MCF 10A (cell line): Measurements from ENCODE around the gene OR52I1. TPM values are rescaled to one million over a fixed set of nuclear protein-coding genes. Genes with fewer than 3 reads are reported as not detected.

ENCODE experiments used
- BruUV-seq: library from RNA; stranded (reverse); fragments of 400-500 nt; replicated peaks from 2 replicates; lab custom pipeline; 2021; lab: Mats Ljungman, UMichigan
- CTCF ChIA-PET: fragments of 300-600 bp; sonication (Branson Sonifier 250); formaldehyde crosslinking; extraction: SDS; loops from one replicate; lab custom pipeline; 2021; ENCODE audit warnings: antibody characterized with exemption, inconsistent platforms; lab: Yijun Ruan, JAX
- POLR2A ChIA-PET: fragments of 300-600, 350-650 bp; sonication (Branson Sonifier 250); formaldehyde crosslinking; extraction: SDS; loops from one replicate; lab custom pipeline; 2020; ENCODE audit warnings: antibody characterized with exemption, inconsistent platforms; lab: Yijun Ruan, JAX
- DNase-seq: peaks from one replicate; pipeline ENCODE4 v3.0.0-alpha.2; 2018; ENCODE audit not compliant: unreplicated experiment
- H3K27ac Mint-ChIP-seq: one replicate; pipeline ENCODE4 v1.8.0; 2022; ENCODE audit warnings: mild to moderate bottlenecking, low read depth, mixed read lengths; ENCODE audit not compliant: unreplicated experiment
- H3K27me3 Mint-ChIP-seq: one replicate; pipeline ENCODE4 v1.8.0; 2022; ENCODE audit warnings: mixed read lengths; ENCODE audit not compliant: insufficient read depth, unreplicated experiment
- H3K36me3 Mint-ChIP-seq: one replicate; pipeline ENCODE4 v1.8.0; 2022; ENCODE audit warnings: mild to moderate bottlenecking, moderate library complexity, mixed read lengths; ENCODE audit not compliant: insufficient read depth, unreplicated experiment
- H3K4me1 Mint-ChIP-seq: one replicate; pipeline ENCODE4 v1.8.0; 2022; ENCODE audit warnings: mixed read lengths; ENCODE audit not compliant: insufficient read depth, unreplicated experiment
- H3K4me3 Mint-ChIP-seq: one replicate; pipeline ENCODE4 v1.8.0; 2022; ENCODE audit warnings: mild to moderate bottlenecking, moderate library complexity, mixed read lengths; ENCODE audit not compliant: unreplicated experiment
- H3K9me3 Mint-ChIP-seq: one replicate; pipeline ENCODE4 v1.8.0; 2022; ENCODE audit warnings: mixed read lengths; ENCODE audit not compliant: unreplicated experiment
- CTCF ChIP-seq: fragments of 200-600 bp; IDR thresholded peaks from one replicate; pipeline ENCODE4 v1.8.0; 2022; ENCODE audit warnings: antibody characterized with exemption, mild to moderate bottlenecking; ENCODE audit not compliant: unreplicated experiment
- intact Hi-C: fragments of 100-400 bp; cut with micrococcal nuclease; formaldehyde crosslinking; loops from 2 replicates; pipeline ENCODE4 v1.14.1; 2022
- total RNA-seq: library from RNA; stranded (reverse); gene quantifications from 2 replicates; pipeline ENCODE4 v1.2.3, GENCODE V29; 2022

OR52I1 gene
- total RNA-seq, 1 experiment from 2014 or later, result not detected

DNA sequence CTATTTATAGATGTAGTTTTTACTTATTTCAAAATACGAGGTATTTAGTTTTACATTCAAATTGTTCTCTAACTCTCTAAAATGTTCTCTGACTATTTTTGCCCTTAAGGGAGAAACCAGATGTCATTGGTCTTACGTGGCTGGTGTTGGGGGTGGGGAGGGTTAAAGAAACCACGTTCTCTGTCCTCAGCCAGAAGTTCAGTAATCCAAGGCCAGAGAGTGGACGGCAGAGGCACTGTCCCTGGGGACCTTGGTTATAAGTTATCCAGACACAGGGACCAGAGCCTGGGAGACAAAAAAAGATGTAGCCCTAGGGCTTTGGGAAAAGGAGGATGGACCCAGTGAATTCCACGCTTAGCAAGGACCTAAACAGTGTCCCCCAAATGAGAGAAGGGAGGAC lies 49.2 kb downstream of the OR52I1 start:
- no TSS peak for BruUV-seq
- no peak for TF ChIP-seq CTCF
- no peaks in the 10 kb centered on the region for H3K4me1 Mint-ChIP-seq
- intact Hi-C loops, result no loop called here
- H3K27ac Mint-ChIP-seq, result no peak overlapping the region
- H3K9me3 Mint-ChIP-seq, result no peaks in the 10 kb centered on the region
- ChIA-PET CTCF (interaction anchor here (1.4 kb wide), 1 partner anchor 16 kb away, joined by 3 read pairs; no protein-coding TSS in a partner anchor), POLR2A (no interaction called here)
- H3K27me3 Mint-ChIP-seq, result peaks cover 13% of the 10 kb centered on the region
- no peak overlapping the region for H3K4me3 Mint-ChIP-seq
- no peak for DNase-seq
- H3K36me3 Mint-ChIP-seq, result no peaks in the 10 kb centered on the region

DNA sequence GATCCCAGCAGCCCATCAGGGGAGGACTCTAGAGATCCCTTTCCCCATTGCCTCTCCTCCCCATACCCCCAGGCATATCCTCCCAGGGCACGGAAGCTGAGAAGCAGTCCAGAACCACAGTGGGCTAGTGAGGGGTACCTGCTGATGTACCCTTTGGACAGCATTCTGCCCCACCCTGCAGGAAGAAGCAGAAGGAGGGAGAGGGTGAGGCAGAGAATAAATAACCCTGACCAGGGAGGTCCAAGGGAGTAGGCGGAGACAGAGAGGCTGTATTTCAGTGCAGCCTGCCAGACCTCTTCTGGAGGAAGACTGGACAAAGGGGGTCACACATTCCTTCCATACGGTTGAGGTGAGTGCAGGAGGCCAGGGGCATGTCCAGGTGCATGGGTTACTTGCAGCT lies 49.8 kb downstream of the OR52I1 start, which contains the start of gene OR51E1:
Gene OR51E1 (plus strand): TSS at position 301 of the 400 bp plus-strand sequence. CDS start 8,545 bp downstream, outside the sequence.
- ChIA-PET CTCF (no interaction called here), POLR2A (no interaction called here)
- Mint-ChIP-seq H3K4me1 (no peaks in the 10 kb centered on the region), H3K4me3 (no peak within 1 kb of the TSS), H3K27ac (peak within 1 kb of the TSS; percentile 17), H3K36me3 (no peaks in the 10 kb centered on the region), H3K27me3 (peaks cover 14% of the 10 kb centered on the region), H3K9me3 (no peaks in the 10 kb centered on the region)
- BruUV-seq, result no TSS peak
- no peak for DNase-seq
- intact Hi-C loops, result no loop called here
- TF ChIP-seq CTCF, result no peak

DNA sequence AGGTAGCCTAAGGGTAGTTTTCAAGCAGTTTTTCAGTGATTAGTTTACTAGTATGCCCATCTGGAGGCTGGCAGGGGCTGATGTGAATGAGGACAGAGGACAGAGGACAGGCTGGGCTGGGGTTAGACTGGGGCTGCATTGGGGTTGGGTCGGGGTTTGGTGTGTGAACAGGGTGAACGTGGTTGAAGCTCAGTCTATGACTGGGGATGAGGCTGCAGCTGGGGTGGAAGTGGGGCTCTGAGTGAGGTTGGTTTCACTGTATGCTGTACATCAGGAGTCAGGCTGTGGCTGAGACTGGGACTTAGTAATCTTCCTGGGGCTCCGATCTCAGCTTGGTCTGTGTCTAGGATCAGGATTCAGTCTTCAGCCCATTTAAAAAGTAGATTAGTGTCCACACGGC lies 50.4 kb downstream of the OR52I1 start:
- Mint-ChIP-seq H3K27ac (no peak overlapping the region), H3K27me3 (peaks cover 19% of the 10 kb centered on the region), H3K9me3 (no peaks in the 10 kb centered on the region), H3K4me1 (no peaks in the 10 kb centered on the region), H3K36me3 (no peaks in the 10 kb centered on the region), H3K4me3 (no peak overlapping the region)
- DNase-seq, result no peak
- TF ChIP-seq CTCF, result no peak
- BruUV-seq, result no TSS peak
- ChIA-PET POLR2A (no interaction called here), CTCF (interaction anchor here (2.0 kb wide), 1 partner anchor 8 kb away, joined by 13 read pairs; the partner anchor contains the start of gene OR51D1)
- intact Hi-C loops, result no loop called here

Other genes starting within 250 kb of the OR52I1 start
- gene OR52B4, start 225.7 kb upstream of the OR52I1 start, total RNA-seq, result not detected in 2 replicates
- 6.4 and 11.8 TPM in 2 replicates for gene TRIM21, start 200.3 kb upstream of the OR52I1 start, total RNA-seq
- gene OR52K2, start 144.7 kb upstream of the OR52I1 start, total RNA-seq, result not detected in 2 replicates
- gene OR52K1, start 111.4 kb upstream of the OR52I1 start, total RNA-seq, result not detected in 2 replicates
- gene OR52M1, start 48.8 kb upstream of the OR52I1 start, total RNA-seq, result not detected in 2 replicates
- gene OR52I2, start 12.3 kb upstream of the OR52I1 start, total RNA-seq, result not detected in 2 replicates
- 7.9 and 9.0 TPM in 2 replicates for gene TRIM68, start 14.2 kb downstream of the OR52I1 start, total RNA-seq
- gene OR51D1, start 43.4 kb downstream of the OR52I1 start, total RNA-seq, result not detected in 2 replicates
- gene OR51E1, start 49.9 kb downstream of the OR52I1 start, total RNA-seq, result not detected in 2 replicates
- not detected in 2 replicates for gene OR51E2, start 103.8 kb downstream of the OR52I1 start, total RNA-seq
- gene MMP26, start 110.7 kb downstream of the OR52I1 start, total RNA-seq, result not detected in 2 replicates
- gene OR51F1, start 175.9 kb downstream of the OR52I1 start, total RNA-seq, result not detected in 2 replicates
- not detected in 2 replicates for gene OR52R1, start 210.3 kb downstream of the OR52I1 start, total RNA-seq
- not detected in 2 replicates for gene OR51F2, start 227.3 kb downstream of the OR52I1 start, total RNA-seq